ENCODE data around the gene ZNF680.

DNA sequence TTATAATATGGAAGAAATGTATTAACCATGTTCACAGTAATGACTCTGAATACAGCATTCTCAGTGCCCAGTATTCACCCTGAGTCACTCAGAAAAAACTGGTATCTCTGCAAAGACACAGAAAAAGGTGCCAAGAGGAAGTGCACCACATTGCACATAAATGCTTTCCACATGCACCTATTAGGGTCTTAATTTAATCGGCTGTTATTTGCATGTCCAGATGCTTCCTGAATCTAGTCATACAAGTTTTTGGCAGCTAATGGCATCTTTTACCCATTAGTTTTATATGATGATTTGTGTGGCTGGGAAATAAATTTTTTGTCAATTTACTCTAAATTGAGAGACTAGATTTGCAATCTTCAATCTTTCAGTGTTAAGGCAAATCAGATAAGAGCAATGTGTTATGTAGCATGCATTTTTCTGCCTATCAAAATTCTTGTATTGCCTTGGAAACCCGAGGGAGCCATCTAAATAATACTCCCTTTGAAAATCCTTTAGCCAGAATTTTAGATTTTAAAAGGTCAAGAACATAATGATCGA, 58.2 kb downstream of the ZNF680 start:
- TF ChIP-seq EZH2 (IDR thresholded peaks at IDR 0.05; ENCODE audit: insufficient read depth, poor library complexity, severe bottlenecking) (no peak), EZH2phosphoT487 (IDR thresholded peaks at IDR 0.05; ENCODE audit: insufficient read depth, low read depth) (no peak)

Data from GM23248 (cell line).